ENCODE data around the gene BCL2L1.
"Not testable (repeated sequence)": the region's sequence is repeated elsewhere in the genome, so short reads cannot be mapped to it uniquely, and the experiment has no call there.

Gene BCL2L1

GRCh38 chr20:31749223-31749622, 26.6 kb upstream of the BCL2L1 start:
- Histone ChIP-seq H3K4me3 (ENCODE audit: low read depth in 1 of 2, low read length in 2 of 2) (no peak overlapping the region), H3K27ac (ENCODE audit: low read depth, low read length) (no peak overlapping the region), H3K4me1 (ENCODE audit: insufficient read depth, low read length) (no peaks in the 10 kb centered on the region), H3K9ac (ENCODE audit: low read length) (no peak overlapping the region), H3K36me3 (ENCODE audit: insufficient read depth, low read length) (no peaks in the 10 kb centered on the region), H3K27me3 (ENCODE audit: control insufficient read depth in 1 of 2, insufficient read depth in 2 of 2, low read length in 2 of 2) (no peaks in the 10 kb centered on the region), H3K9me3 (ENCODE audit: low read length) (no peaks in the 10 kb centered on the region)

- no peak overlapping the region for H3K27ac ChIP-seq (ENCODE audit: low read depth, low read length)
Measured at GRCh38 chr20:31747640-31748039, 25.0 kb upstream of the BCL2L1 start.

GRCh38 chr20:31747028-31747427, 24.4 kb upstream of the BCL2L1 start:
- H3K27me3 ChIP-seq (ENCODE audit: control insufficient read depth in 1 of 2, insufficient read depth in 2 of 2, low read length in 2 of 2); H3K9me3 ChIP-seq (ENCODE audit: low read length); H3K27ac ChIP-seq (ENCODE audit: low read depth, low read length); H3K36me3 ChIP-seq (ENCODE audit: insufficient read depth, low read length); H3K9ac ChIP-seq (ENCODE audit: low read length); H3K4me3 ChIP-seq (ENCODE audit: low read depth in 1 of 2, low read length in 2 of 2); H3K4me1 ChIP-seq (ENCODE audit: insufficient read depth, low read length): not testable (repeated sequence)

More at GRCh38 chr20:31747640-31748039, 25.0 kb upstream of the BCL2L1 start:
- Histone ChIP-seq H3K4me1 (ENCODE audit: insufficient read depth, low read length) (no peaks in the 10 kb centered on the region), H3K9ac (ENCODE audit: low read length) (no peak overlapping the region), H3K4me3 (ENCODE audit: low read depth in 1 of 2, low read length in 2 of 2) (no peak overlapping the region), H3K9me3 (ENCODE audit: low read length) (no peaks in the 10 kb centered on the region), H3K36me3 (ENCODE audit: insufficient read depth, low read length) (no peaks in the 10 kb centered on the region), H3K27me3 (ENCODE audit: control insufficient read depth in 1 of 2, insufficient read depth in 2 of 2, low read length in 2 of 2) (no peaks in the 10 kb centered on the region)

GRCh38 chr20:31746068-31746878, 23.6 kb upstream of the BCL2L1 start:
- H3K4me1 ChIP-seq (ENCODE audit: insufficient read depth, low read length): no peaks in the 10 kb centered on the region
- no peaks in the 10 kb centered on the region for H3K27me3 ChIP-seq (ENCODE audit: control insufficient read depth in 1 of 2, insufficient read depth in 2 of 2, low read length in 2 of 2)
- no peak overlapping the region for H3K9ac ChIP-seq (ENCODE audit: low read length)
- H3K9me3 ChIP-seq (ENCODE audit: low read length): no peaks in the 10 kb centered on the region
- H3K4me3 ChIP-seq (ENCODE audit: low read depth in 1 of 2, low read length in 2 of 2): no peak overlapping the region
- no peak overlapping the region for H3K27ac ChIP-seq (ENCODE audit: low read depth, low read length)
- H3K36me3 ChIP-seq (ENCODE audit: insufficient read depth, low read length): no peaks in the 10 kb centered on the region

GRCh38 chr20:31740656-31741323, 18.1 kb upstream of the BCL2L1 start:
- Histone ChIP-seq H3K9me3 (ENCODE audit: low read length) (no peaks in the 10 kb centered on the region), H3K27ac (ENCODE audit: low read depth, low read length) (no peak overlapping the region), H3K4me1 (ENCODE audit: insufficient read depth, low read length) (peaks cover 4% of the 10 kb centered on the region), H3K27me3 (ENCODE audit: control insufficient read depth in 1 of 2, insufficient read depth in 2 of 2, low read length in 2 of 2) (no peaks in the 10 kb centered on the region), H3K4me3 (ENCODE audit: low read depth in 1 of 2, low read length in 2 of 2) (no peak overlapping the region), H3K9ac (ENCODE audit: low read length) (no peak overlapping the region), H3K36me3 (ENCODE audit: insufficient read depth, low read length) (no peaks in the 10 kb centered on the region)

- no peak overlapping the region for H3K4me3 ChIP-seq (ENCODE audit: low read depth in 1 of 2, low read length in 2 of 2)
- H3K9ac ChIP-seq (ENCODE audit: low read length): no peak overlapping the region
- H3K27me3 ChIP-seq (ENCODE audit: control insufficient read depth in 1 of 2, insufficient read depth in 2 of 2, low read length in 2 of 2): no peaks in the 10 kb centered on the region
Measured at GRCh38 chr20:31740208-31740607, 17.5 kb upstream of the BCL2L1 start.

GRCh38 chr20:31739550-31739977, 16.9 kb upstream of the BCL2L1 start:
- Histone ChIP-seq H3K9ac (ENCODE audit: low read length) (no peak overlapping the region), H3K4me1 (ENCODE audit: insufficient read depth, low read length) (peaks cover 4% of the 10 kb centered on the region), H3K27ac (ENCODE audit: low read depth, low read length) (no peak overlapping the region), H3K27me3 (ENCODE audit: control insufficient read depth in 1 of 2, insufficient read depth in 2 of 2, low read length in 2 of 2) (no peaks in the 10 kb centered on the region), H3K4me3 (ENCODE audit: low read depth in 1 of 2, low read length in 2 of 2) (peak overlapping the region; percentile 70 to 71), H3K36me3 (ENCODE audit: insufficient read depth, low read length) (no peaks in the 10 kb centered on the region), H3K9me3 (ENCODE audit: low read length) (no peaks in the 10 kb centered on the region)

More at GRCh38 chr20:31740208-31740607, 17.5 kb upstream of the BCL2L1 start:
- Histone ChIP-seq H3K27ac (ENCODE audit: low read depth, low read length) (no peak overlapping the region), H3K4me1 (ENCODE audit: insufficient read depth, low read length) (peaks cover 4% of the 10 kb centered on the region), H3K36me3 (ENCODE audit: insufficient read depth, low read length) (no peaks in the 10 kb centered on the region), H3K9me3 (ENCODE audit: low read length) (no peaks in the 10 kb centered on the region)

GRCh38 chr20:31738729-31739549, 16.3 kb upstream of the BCL2L1 start, which contains the start of gene TPX2:
Gene TPX2 (plus strand): TSS chr20:31739290. CDS start chr20:31757477, 18,187 bp downstream.
- no peaks in the 10 kb centered on the region for H3K27me3 ChIP-seq (ENCODE audit: control insufficient read depth in 1 of 2, insufficient read depth in 2 of 2, low read length in 2 of 2)
- H3K27ac ChIP-seq (ENCODE audit: low read depth, low read length): peak within 1 kb of the TSS; percentile 85
- H3K9ac ChIP-seq (ENCODE audit: low read length): peak within 1 kb of the TSS; percentile 41
- H3K4me3 ChIP-seq (ENCODE audit: low read depth in 1 of 2, low read length in 2 of 2): peak within 1 kb of the TSS; percentile 70 to 71
- peaks cover 4% of the 10 kb centered on the region for H3K4me1 ChIP-seq (ENCODE audit: insufficient read depth, low read length)
- H3K9me3 ChIP-seq (ENCODE audit: low read length): no peaks in the 10 kb centered on the region
- no peaks in the 10 kb centered on the region for H3K36me3 ChIP-seq (ENCODE audit: insufficient read depth, low read length)

- Histone ChIP-seq H3K9me3 (ENCODE audit: low read length) (no peaks in the 10 kb centered on the region), H3K36me3 (ENCODE audit: insufficient read depth, low read length) (no peaks in the 10 kb centered on the region)
Measured at GRCh38 chr20:31731321-31731717, 8.7 kb upstream of the BCL2L1 start.

GRCh38 chr20:31723319-31724078, 831 bp upstream of the BCL2L1 start:
- no peaks in the 10 kb centered on the region for H3K9me3 ChIP-seq (ENCODE audit: low read length)
- peaks cover 6% of the 10 kb centered on the region for H3K36me3 ChIP-seq (ENCODE audit: insufficient read depth, low read length)
- peak overlapping the region; percentile 83 for H3K9ac ChIP-seq (ENCODE audit: low read length)
- peak overlapping the region; percentile 98 for H3K27ac ChIP-seq (ENCODE audit: low read depth, low read length)
- no peaks in the 10 kb centered on the region for H3K27me3 ChIP-seq (ENCODE audit: control insufficient read depth in 1 of 2, insufficient read depth in 2 of 2, low read length in 2 of 2)
- peak overlapping the region; percentile 94 to 98 for H3K4me3 ChIP-seq (ENCODE audit: low read depth in 1 of 2, low read length in 2 of 2)
- peaks cover 40% of the 10 kb centered on the region for H3K4me1 ChIP-seq (ENCODE audit: insufficient read depth, low read length)

More at GRCh38 chr20:31731321-31731717, 8.7 kb upstream of the BCL2L1 start:
- no peaks in the 10 kb centered on the region for H3K27me3 ChIP-seq (ENCODE audit: control insufficient read depth in 1 of 2, insufficient read depth in 2 of 2, low read length in 2 of 2)
- H3K9ac ChIP-seq (ENCODE audit: low read length): no peak overlapping the region
- H3K4me1 ChIP-seq (ENCODE audit: insufficient read depth, low read length): no peaks in the 10 kb centered on the region
- H3K27ac ChIP-seq (ENCODE audit: low read depth, low read length): no peak overlapping the region
- H3K4me3 ChIP-seq (ENCODE audit: low read depth in 1 of 2, low read length in 2 of 2): no peak overlapping the region

GRCh38 chr20:31723069-31723318, 326 bp upstream of the BCL2L1 start:
- Histone ChIP-seq H3K9ac (ENCODE audit: low read length) (peak overlapping the region; percentile 83), H3K9me3 (ENCODE audit: low read length) (no peaks in the 10 kb centered on the region), H3K27me3 (ENCODE audit: control insufficient read depth in 1 of 2, insufficient read depth in 2 of 2, low read length in 2 of 2) (no peaks in the 10 kb centered on the region), H3K27ac (ENCODE audit: low read depth, low read length) (peak overlapping the region; percentile 98), H3K36me3 (ENCODE audit: insufficient read depth, low read length) (peaks cover 6% of the 10 kb centered on the region), H3K4me1 (ENCODE audit: insufficient read depth, low read length) (peaks cover 41% of the 10 kb centered on the region), H3K4me3 (ENCODE audit: low read depth in 1 of 2, low read length in 2 of 2) (peak overlapping the region; percentile 94 to 98)
